ENCODE measurements around the gene AFAP1.

The AFAP1 gene

GRCh38 chr4:7970361-7970946 is 30.8 kb upstream of the AFAP1 start:
- in situ Hi-C loops (cut with HindIII; ENCODE audit: low sequenced_read_pairs): no loop called here
- TF ChIP-seq CTCF (IDR thresholded peaks at IDR 0.05; ENCODE audit: low read depth, low read length): no peak
- DNase-seq (ENCODE audit: low read depth, low spot score): no peak
- H3K4me3 ChIP-seq (ENCODE audit: low read depth, low read length): peak overlapping the region; percentile 3

GRCh38 chr4:7968262-7968896 is 28.7 kb upstream of the AFAP1 start:
- no peak overlapping the region for H3K4me3 ChIP-seq (ENCODE audit: low read depth, low read length)
- in situ Hi-C loops (cut with HindIII; ENCODE audit: low sequenced_read_pairs): no loop called here
- TF ChIP-seq CTCF (IDR thresholded peaks at IDR 0.05; ENCODE audit: low read depth, low read length): no peak
- no peak for DNase-seq (ENCODE audit: low read depth, low spot score)

GRCh38 chr4:7967501-7968261 is 28.0 kb upstream of the AFAP1 start:
- peak; percentile 20 for DNase-seq (ENCODE audit: low read depth, low spot score)
- no peak for TF ChIP-seq CTCF (IDR thresholded peaks at IDR 0.05; ENCODE audit: low read depth, low read length)
- H3K4me3 ChIP-seq (ENCODE audit: low read depth, low read length): no peak overlapping the region
- in situ Hi-C loops (cut with HindIII; ENCODE audit: low sequenced_read_pairs): no loop called here

- no peak for DNase-seq (ENCODE audit: low read depth, low spot score)
- in situ Hi-C loops (cut with HindIII; ENCODE audit: low sequenced_read_pairs): no loop called here
- H3K4me3 ChIP-seq (ENCODE audit: low read depth, low read length): no peak overlapping the region
- no peak for TF ChIP-seq CTCF (IDR thresholded peaks at IDR 0.05; ENCODE audit: low read depth, low read length)
These were observed 27.4 kb upstream of the AFAP1 start for GRCh38 chr4:7967063-7967440.

- in situ Hi-C loops (cut with HindIII; ENCODE audit: low sequenced_read_pairs): no loop called here
- no peak overlapping the region for H3K4me3 ChIP-seq (ENCODE audit: low read depth, low read length)
- no peak for TF ChIP-seq CTCF (IDR thresholded peaks at IDR 0.05; ENCODE audit: low read depth, low read length)
- no peak for DNase-seq (ENCODE audit: low read depth, low spot score)
These were observed 26.8 kb upstream of the AFAP1 start for GRCh38 chr4:7966281-7967062.

GRCh38 chr4:7964890-7965662 is 25.4 kb upstream of the AFAP1 start:
- in situ Hi-C loops (cut with HindIII; ENCODE audit: low sequenced_read_pairs): no loop called here
- TF ChIP-seq CTCF (IDR thresholded peaks at IDR 0.05; ENCODE audit: low read depth, low read length): no peak
- H3K4me3 ChIP-seq (ENCODE audit: low read depth, low read length): no peak overlapping the region
- DNase-seq (ENCODE audit: low read depth, low spot score): no peak

Measured in astrocyte of the spinal cord (primary cell).